NCI-H82 treated with DMSO at 0.1 percent for 48 hours (cell line): Measurements from ENCODE around the gene MFSD11.
A peak's percentile ranks its signal among the peaks of the same experiment; 100 is the strongest.
"Not testable (repeated sequence)": the region's sequence is repeated elsewhere in the genome, so short reads cannot be mapped to it uniquely, and the experiment has no call there.

Experiments used
- DNase-seq: peaks from one replicate; lab custom pipeline; 2025; ENCODE audit not compliant: unreplicated experiment; lab: John Stamatoyannopoulos, UW

MFSD11 gene

GRCh38 chr17:76745785-76746184, 7.9 kb downstream of the MFSD11 start:
- not testable (repeated sequence) for DNase-seq

DNA sequence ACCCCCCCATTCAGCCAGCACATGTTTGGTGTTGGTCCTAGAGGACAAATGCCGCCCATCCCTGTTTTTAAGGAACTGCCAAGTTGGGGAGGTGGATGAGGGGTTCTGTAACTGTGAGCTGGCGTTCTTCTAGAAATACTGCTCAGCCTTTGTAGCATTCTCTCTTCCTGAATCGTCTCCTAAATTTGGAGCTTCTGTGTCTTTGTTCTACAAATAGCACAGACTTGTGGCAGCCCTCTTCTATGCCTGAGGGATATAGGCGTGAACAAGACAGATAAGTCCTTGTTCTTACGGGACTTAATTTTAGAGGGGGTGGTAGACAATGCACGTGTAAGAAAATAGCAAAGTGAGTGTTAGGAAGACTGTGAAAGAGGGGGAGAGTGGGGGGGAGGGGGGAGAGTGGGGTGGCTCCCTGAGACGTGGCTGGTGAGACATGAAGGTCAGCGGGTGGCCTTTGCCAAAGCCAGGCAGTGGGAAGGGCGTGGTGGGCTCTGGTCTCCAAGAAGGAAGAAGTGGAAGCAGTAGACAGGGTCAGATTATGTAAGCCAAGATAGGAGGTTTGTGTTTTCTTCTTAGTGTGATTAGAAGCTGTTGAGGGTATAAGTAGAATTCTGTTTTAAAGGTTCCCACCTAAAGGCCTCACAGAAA, 9.9 kb downstream of the MFSD11 start:
- DNase-seq, result no peak

DNA sequence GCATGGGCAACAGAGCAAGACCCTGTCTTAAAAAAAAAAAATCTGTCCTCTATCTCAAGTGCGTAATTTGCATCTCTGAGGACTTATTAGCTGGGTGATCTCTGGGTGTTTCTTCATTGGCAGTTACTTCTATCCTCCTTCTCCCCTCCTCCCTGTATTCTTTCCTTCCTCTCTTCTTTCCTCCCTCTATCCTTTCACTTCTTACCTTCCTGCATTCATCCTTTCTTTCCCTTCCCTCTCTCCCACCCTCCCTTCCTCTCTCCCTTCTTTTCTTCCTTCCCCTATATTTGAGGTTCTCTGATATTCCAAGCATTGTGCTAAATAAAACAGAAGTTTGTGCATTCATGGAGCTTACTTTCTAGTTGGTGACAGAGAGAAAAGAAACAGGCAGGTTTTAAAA, 10.7 kb downstream of the MFSD11 start:
- DNase-seq, result no peak

- no peak for DNase-seq
Measured at GRCh38 chr17:76751416-76751993, 13.6 kb downstream of the MFSD11 start.

DNA sequence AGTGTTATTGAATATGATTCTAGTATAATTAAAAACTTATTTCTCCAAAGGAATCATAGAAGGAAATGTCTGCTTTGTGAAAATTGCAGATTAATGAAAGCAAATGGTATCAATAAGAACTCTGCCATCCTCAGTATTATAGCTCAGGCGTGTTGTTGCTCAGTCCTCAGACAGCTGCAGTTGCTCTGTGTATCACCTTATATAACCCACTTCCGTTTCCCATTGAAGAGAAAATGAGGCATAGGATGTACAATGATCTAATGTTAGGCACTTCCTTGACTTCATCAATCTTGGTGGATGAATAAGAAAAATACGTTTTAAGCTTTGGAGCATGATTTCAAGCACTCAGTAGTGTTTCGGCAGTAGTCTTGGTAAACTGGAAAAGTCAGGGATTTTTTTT, 14.1 kb downstream of the MFSD11 start:
- DNase-seq, result no peak

DNA sequence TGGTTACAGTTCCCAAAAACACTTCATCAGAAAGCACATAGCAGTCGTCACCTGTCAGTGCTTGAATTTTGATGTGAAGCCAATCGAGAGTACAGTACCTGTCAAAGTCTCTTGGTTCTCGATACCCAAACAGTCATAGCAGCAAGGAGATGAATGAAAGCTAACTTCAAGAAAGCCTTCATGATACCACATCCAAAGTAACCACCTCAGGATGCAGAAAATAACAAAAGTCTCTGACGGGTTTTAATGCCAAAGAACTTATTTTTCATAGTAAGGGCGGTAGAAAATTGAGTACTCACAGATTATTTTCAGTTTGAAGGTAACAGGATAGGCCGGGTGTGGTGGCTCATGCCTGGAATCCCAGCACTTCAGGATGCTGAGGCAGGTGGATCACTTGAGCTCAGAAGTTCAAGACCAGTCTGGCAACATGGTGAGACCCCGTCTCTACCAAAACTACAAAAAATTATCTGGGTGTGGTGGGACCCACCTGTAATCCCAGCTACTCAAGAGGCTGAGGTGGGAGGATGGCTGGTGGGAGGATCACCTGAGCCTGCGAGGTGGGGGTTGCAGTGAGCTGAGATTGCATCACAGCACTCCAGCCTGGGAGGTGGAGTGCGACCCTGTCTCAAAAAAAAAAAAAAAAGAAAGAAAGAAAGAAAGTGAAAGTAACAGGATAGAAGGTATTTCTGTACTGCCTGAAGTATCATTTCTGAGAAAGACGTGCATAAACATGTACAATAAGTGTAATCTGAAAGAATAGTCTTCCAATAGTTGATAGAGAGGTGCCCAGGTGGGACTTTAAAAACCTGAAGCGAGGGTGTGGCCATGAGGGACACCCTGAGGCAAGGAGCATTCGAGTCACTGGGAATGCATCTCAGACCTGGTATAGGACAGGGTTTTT, 15.4 kb downstream of the MFSD11 start:
- no peak for DNase-seq

- peak; percentile 89 for DNase-seq
Measured at GRCh38 chr17:76755285-76755684, 17.4 kb downstream of the MFSD11 start.

- no peak for DNase-seq
Measured at GRCh38 chr17:76757256-76757655, 19.3 kb downstream of the MFSD11 start.

DNA sequence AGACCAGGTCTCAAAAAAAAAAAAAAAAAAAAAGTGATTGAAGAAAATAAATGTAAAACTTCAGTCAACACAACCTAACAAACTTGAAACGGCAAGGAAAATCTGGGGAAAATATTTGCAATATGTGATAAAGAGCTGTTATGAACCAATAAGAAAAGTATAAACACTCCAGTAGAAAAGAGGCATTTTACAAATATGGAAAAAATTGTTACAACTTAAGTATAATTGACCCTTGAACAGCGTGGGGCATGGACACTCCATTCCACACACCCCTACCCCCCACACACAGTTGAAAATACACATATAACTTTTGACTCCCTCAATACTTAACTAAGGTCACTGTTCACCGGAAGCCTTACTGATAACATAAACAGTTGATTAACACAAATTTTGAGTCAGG, 20.7 kb downstream of the MFSD11 start:
- DNase-seq, result no peak

GRCh38 chr17:76772842-76773525, 35.1 kb downstream of the MFSD11 start:
- peak; percentile 93 for DNase-seq

GRCh38 chr17:76775021-76775600, 37.2 kb downstream of the MFSD11 start:
- DNase-seq, result no peak

- no peak for DNase-seq
Measured at GRCh38 chr17:76781056-76781982, 43.4 kb downstream of the MFSD11 start.

GRCh38 chr17:76783146-76783545, 45.2 kb downstream of the MFSD11 start:
- DNase-seq, result no peak

DNA sequence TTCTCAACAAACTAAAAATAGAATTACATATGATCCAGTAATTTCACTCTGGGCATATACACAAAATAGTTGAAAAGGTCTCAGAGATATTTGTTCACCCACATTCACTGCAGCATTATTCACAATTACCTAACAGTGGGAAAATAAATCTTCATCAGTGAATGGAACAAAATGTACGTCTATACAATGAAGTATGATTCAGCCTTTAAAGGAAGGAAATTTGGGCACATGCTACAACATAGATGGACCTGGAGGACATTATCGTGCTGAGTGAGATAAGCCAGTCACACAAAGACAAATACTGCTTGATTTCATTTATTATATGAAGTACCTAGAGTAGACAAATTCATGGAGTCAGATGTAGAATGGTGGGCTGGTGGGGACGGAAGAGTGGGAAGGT, 47.0 kb downstream of the MFSD11 start:
- DNase-seq, result no peak

DNA sequence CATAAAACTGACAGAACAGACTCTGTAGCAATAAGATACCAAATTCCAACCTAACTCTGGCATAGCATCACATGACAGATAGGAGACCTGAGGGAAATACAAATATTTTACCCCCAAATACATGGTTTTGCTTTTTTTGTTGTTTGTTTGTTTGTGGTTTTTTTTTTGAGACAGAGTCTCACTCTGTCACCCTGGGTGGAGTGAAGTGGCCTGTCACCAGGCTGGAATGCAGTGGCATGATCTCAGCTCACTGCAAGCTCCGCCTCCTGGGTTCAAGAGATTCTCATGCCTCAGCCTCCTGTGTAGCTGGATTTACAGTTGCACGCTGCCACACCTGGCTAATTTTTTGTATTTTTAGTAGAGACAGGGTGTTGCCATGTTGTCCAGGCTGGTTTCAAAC, 49.9 kb downstream of the MFSD11 start:
- not testable (repeated sequence) for DNase-seq

GRCh38 chr17:76789235-76789788, 51.4 kb downstream of the MFSD11 start:
- no peak for DNase-seq

GRCh38 chr17:76791053-76791980, 53.4 kb downstream of the MFSD11 start:
- no peak for DNase-seq

DNA sequence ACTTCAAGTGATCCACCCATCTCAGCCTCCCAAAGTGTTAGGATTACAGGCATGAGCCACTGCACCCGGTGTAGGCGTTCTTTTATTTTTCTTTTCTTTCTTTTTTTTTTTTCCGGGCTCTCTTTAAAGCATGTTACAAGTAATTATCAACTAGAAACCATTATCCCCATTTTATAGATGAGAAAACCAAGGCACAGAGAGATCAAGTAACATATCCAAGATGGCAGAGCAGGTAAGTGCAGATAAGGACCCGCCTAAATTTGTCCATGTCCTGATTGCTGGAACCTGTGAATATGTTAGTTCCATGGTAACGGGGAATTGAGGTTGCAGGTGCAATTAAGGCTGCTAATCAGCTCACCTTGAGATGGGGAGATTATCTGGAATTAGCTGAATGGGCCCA, 54.4 kb downstream of the MFSD11 start:
- no peak for DNase-seq

- peak; percentile 52 for DNase-seq
Measured at GRCh38 chr17:76793775-76794174, 55.9 kb downstream of the MFSD11 start.
